Aorta (tissue), 5 donors: ENCODE data around the gene SAT2. TPM values are rescaled to one million over a fixed set of nuclear protein-coding genes. Genes with fewer than 3 reads are reported as not detected.
A peak's percentile ranks its signal among the peaks of the same experiment; 100 is the strongest.
"Not testable (repeated sequence)": the region's sequence is repeated elsewhere in the genome, so short reads cannot be mapped to it uniquely, and the experiment has no call there.

Source experiments
- ATAC-seq: fragments of 200-7000 bp; cut with Tn5 transposase; one replicate; pipeline ENCODE4 v1.9.1; 2022; ENCODE audit warnings: moderate library complexity; ENCODE audit not compliant: low FRiP score
- DNase-seq, 2 donors: peaks; one replicate each; pipeline ENCODE4 v3.0.0-alpha.2; 2020
- H3K27ac ChIP-seq, 2 donors: one replicate each; pipeline ENCODE4 v1.5.1; 2013; ENCODE audit warnings: low read length in 2 of 2, mild to moderate bottlenecking in 2 of 2, moderate library complexity in 2 of 2, control low read depth in 1 of 2, inconsistent platforms in 1 of 2, low read depth in 1 of 2
- H3K27me3 ChIP-seq, 2 donors: one replicate each; pipeline ENCODE4 v1.6.1; 2013; ENCODE audit warnings: control low read depth in 1 of 2, low read length in 1 of 2, mild to moderate bottlenecking in 1 of 2, moderate library complexity in 1 of 2; ENCODE audit not compliant: insufficient read depth in 2 of 2, control insufficient read depth in 1 of 2
- H3K36me3 ChIP-seq, 2 donors: one replicate each; pipeline ENCODE4 v1.6.1; 2013; ENCODE audit warnings: control low read depth in 1 of 2, low read length in 1 of 2, mild to moderate bottlenecking in 1 of 2; ENCODE audit not compliant: insufficient read depth in 2 of 2, control insufficient read depth in 1 of 2
- H3K4me1 ChIP-seq, 2 donors: one replicate each; pipeline ENCODE4 v1.6.1; 2013; ENCODE audit warnings: low read length in 2 of 2, control low read depth in 1 of 2, mild to moderate bottlenecking in 1 of 2, moderate library complexity in 1 of 2; ENCODE audit not compliant: insufficient read depth in 2 of 2, control insufficient read depth in 1 of 2
- H3K4me3 ChIP-seq, 2 donors: one replicate each; pipeline ENCODE4 v1.5.1; 2013; ENCODE audit warnings: low read length in 2 of 2, control low read depth in 1 of 2, mild to moderate bottlenecking in 1 of 2
- H3K9me3 ChIP-seq: one replicate; pipeline ENCODE4 v1.6.1; 2013; ENCODE audit warnings: mild to moderate bottlenecking, low read length; ENCODE audit not compliant: control insufficient read depth
- WGBS, 2 donors: extraction: QIAGEN DNeasy Blood & Tissue Kit; methylation state at CpG; one replicate each; pipeline ENCODE4 v1.1.7; 2013; 5-methylcytosine and 5-hydroxymethylcytosine counted together
- intact Hi-C, 2 donors: fragments of 100-400 bp; cut with DNase I; formaldehyde crosslinking; loops; one replicate each; pipeline versions ENCODE4 v1.14.2 to v1.15.0; 2022
- polyA plus RNA-seq, 2 donors: library from polyadenylated mRNA; stranded (reverse); fragments of 200-250 nt; gene quantifications; one replicate each; pipeline ENCODE4 v1.2.3, GENCODE V29; 2013
- total RNA-seq, 2 donors: library from RNA; stranded (reverse); fragmentation: NEBNext Ultra II Directional; extraction: Animal tissue kit (Norgen Biotek cat#: 25700); gene quantifications; one replicate each; pipeline ENCODE4 v1.2.1, GENCODE V29; 2021
- donor health status: healthy with polysubstance abuse.
- donor health status: Bipolar disorder and iron deficiency.
- donor health status: DM: no; HTN: no; CAD: no.
- donor health status: DM: no; HTN: no; CAD: no.
- donor health status: DM: yes; HTN: yes; CAD: no.

The SAT2 gene
- total and polyA plus RNA-seq, 4 donors, result 45.9 to 180 (median 110) TPM

DNA sequence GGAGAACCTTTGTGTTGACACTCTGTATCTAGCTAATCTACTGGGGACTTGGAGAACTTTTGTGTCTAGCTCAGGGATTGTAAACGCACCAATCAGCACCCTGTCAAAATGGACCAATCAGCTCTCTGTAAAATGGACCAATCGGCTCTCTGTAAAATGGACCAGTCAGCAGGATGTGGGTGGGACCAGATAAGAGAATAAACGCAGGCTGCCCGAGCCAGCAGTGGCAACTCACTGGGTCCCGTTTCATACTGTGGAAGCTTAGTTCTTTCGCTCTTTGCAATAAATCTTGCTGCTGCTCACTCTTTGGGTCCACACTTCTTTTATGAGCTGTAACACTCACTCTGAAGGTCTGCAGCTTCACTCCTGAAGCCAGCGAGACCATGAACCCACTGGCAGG lies 14.0 kb upstream of the SAT2 start:
- H3K4me1 ChIP-seq, intact Hi-C loops, H3K36me3 ChIP-seq: not testable (repeated sequence)

DNA sequence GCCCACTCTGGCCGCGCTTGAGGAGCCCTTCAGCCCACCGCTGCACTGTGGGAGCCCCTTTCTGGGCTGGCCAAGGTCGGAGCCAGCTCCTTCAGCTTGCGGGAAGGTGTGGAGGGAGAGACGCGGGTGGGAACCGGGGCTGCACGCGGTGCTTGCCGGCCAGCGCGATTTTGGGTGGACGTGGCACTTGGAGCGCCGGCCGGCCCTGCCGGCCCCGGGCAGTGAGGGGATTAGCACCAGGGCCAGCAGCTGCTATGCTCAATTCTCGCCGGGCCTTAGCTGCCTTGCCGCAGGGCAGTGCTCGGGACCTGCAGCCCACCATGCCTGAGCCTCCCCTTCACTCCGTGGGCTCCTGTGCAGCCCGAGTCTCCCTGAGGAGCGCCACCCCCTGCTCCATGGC lies 13.2 kb upstream of the SAT2 start:
- intact Hi-C loops, result no loop called here
- no peak overlapping the region for H3K27ac ChIP-seq
- H3K9me3 ChIP-seq, result no peaks in the 10 kb centered on the region
- DNase-seq (peak in 1 of 2 donors; percentile 68), ATAC-seq (no peak)
- WGBS, 2 donors, result 94 to 96% methylated on average over 19 to 26 of the region's 26 CpGs
- no peaks in the 10 kb centered on the region for H3K36me3 ChIP-seq
- H3K27me3 ChIP-seq, result no peaks in the 10 kb centered on the region
- H3K4me1 ChIP-seq, result no peaks in the 10 kb centered on the region
- no peak overlapping the region for H3K4me3 ChIP-seq

More for the DNA sequence above, 14.0 kb upstream of the SAT2 start:
- H3K4me3 ChIP-seq, H3K9me3 ChIP-seq, H3K27ac ChIP-seq, H3K27me3 ChIP-seq, ATAC-seq, DNase-seq: not testable (repeated sequence)
- WGBS, 2 donors, result 46 to 53% methylated on average over 7 of the region's 7 CpGs

DNA sequence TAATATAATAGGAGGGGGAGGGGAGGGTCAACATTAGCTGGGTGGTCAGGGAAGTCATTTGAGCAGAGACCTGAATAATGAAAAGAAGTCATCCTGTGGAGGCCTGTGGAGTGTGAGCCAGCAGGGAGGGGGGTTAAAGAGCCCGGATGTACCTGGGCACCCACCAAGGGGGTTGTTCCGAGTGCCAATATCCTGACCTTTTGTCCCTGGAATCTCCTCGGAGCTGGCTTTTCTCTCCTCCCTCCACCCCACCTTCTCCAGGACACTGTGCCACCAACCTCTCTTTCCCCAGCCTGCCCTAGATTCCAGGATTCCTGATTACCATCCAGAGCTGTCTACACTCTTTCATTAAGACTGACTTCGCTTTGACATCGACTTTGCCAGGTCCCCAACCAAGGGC lies 8.5 kb upstream of the SAT2 start:
- DNase-seq (no peak), ATAC-seq (no peak)
- Histone ChIP-seq H3K27me3 (no peaks in the 10 kb centered on the region), H3K27ac (no peak overlapping the region), H3K9me3 (no peaks in the 10 kb centered on the region), H3K4me1 (no peaks in the 10 kb centered on the region), H3K4me3 (no peak overlapping the region), H3K36me3 (no peaks in the 10 kb centered on the region)
- intact Hi-C loops, result no loop called here
- WGBS, 2 donors, result 65 to 71% methylated on average over 5 of the region's 5 CpGs

DNA sequence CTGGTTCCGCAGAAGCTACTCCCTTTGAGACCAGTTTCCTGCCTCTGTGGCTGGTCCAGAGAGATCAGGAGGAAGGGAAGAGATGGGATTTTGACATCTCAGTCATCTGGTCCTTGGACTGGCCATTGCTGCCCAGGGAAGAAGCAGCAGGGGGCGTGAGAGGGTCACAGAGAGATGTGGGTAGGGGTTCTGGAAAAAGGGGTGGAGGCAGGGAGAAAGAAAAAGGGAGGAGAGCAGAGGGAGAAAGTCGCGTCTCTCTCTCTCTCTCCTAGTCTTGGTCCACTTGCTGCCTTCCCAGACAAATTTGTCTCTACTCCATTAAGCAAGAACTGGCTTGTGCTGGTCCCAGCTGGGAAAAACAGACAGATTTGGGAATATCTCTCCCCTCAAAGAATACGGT lies 6.8 kb upstream of the SAT2 start:
- intact Hi-C loops, result no loop called here
- WGBS, 2 donors, result 11 to 19% methylated on average over 5 of the region's 5 CpGs
- peak; percentile 31 for ATAC-seq

DNA sequence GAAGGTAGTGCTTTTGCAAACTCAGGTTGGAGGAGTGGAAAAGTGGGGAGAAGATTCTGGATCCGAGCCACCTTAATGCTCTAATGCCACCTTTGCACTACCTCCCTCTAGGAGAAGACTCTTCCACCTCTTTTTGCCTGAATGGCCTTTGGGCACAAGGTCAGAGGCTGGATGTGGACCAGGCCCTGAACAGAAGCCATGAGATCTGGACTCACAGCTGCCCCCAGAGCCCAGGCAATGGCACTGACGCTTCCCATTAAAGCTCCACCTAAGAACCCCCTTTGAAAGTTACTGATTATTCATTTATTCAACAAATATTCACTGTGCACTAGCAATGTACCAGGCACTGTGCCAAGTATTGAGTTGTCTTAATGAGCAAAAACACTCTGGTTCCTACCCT lies 5.5 kb upstream of the SAT2 start:
- WGBS, 2 donors, result 85 to 96% methylated on average over 2 of the region's 2 CpGs
- H3K27me3 ChIP-seq, result no peaks in the 10 kb centered on the region
- H3K4me1 ChIP-seq, result no peaks in the 10 kb centered on the region
- ATAC-seq (no peak), DNase-seq (no peak)
- no peaks in the 10 kb centered on the region for H3K9me3 ChIP-seq
- no peak overlapping the region for H3K27ac ChIP-seq
- intact Hi-C loops, result no loop called here
- no peak overlapping the region for H3K4me3 ChIP-seq
- no peaks in the 10 kb centered on the region for H3K36me3 ChIP-seq

More for the DNA sequence above, 6.8 kb upstream of the SAT2 start:
- no peaks in the 10 kb centered on the region for H3K4me1 ChIP-seq
- no peak overlapping the region for H3K27ac ChIP-seq
- no peaks in the 10 kb centered on the region for H3K9me3 ChIP-seq
- no peak for DNase-seq
- H3K4me3 ChIP-seq, result no peak overlapping the region
- no peaks in the 10 kb centered on the region for H3K36me3 ChIP-seq
- no peaks in the 10 kb centered on the region for H3K27me3 ChIP-seq

DNA sequence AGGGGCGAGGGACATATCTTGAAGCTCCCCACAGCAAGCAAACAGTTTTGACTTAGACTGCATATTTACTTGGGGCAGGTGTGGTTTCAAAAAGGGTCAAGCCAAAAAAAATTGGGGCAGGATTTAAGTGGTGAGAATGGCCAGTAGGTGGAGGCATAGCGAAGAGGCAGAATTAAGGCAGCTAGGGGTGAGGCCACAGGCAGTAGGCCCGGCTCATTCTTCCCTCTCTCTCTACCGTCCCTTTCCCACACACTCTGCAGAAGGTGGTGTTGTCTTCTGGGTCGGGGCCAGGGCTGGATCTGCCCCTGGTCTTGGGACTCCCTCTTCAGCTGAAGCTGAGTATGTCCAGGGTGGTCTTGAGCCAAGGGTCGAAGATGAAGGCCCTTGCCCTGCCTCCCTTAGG lies 4.9 kb upstream of the SAT2 start:
- ATAC-seq (no peak), DNase-seq (no peak)
- no peaks in the 10 kb centered on the region for H3K27me3 ChIP-seq
- no peaks in the 10 kb centered on the region for H3K4me1 ChIP-seq
- no peak overlapping the region for H3K4me3 ChIP-seq
- no peaks in the 10 kb centered on the region for H3K36me3 ChIP-seq
- WGBS, 2 donors, result 52 to 65% methylated on average over 6 of the region's 6 CpGs
- H3K27ac ChIP-seq, result no peak overlapping the region
- intact Hi-C loops, result no loop called here
- H3K9me3 ChIP-seq, result no peaks in the 10 kb centered on the region

DNA sequence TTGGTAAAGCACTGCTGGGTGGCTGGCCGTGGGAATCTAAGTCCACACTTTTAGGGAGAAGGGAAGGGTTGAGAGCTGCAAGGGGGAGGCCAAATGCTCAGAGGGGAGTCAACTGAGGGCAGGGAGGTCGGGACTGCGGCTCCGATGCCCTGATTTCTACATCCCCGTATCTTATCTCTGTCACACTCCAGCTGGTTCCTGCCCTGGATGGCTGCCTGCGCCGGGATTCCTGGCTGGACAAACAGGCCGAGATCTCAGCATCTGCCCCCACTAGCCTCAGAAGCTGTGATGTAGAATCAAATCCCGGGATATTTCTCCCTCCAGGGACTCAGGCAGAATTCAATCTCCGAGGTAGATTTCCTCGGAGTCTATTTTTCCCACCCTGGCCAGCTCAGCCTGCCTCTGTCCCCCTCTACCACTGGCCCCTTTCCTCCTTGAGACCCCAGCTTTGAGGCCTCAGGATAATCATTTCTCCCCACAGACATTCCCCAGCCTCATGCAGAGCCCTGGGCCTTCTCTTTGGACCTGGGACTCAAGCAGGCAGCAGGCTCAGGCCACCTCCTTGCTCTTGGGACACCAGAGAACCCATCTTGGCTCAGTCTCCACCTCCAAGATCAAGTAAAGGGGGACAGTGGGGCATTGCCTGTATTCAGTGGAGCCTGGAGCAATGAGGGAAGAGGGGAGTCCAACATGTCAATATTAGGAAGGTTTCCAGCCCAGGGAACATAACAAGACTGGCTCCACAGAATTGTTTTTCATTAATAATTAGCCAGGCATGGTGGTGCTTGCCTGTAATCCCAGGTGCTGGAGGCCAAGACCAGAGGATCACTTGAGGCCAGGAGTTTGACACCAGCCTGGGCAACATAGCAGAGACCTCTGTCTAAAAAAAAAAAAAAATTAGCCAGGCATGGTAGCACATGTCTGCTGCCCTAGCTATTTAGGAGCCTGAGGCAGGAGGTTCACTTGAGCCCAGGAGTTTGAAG lies 4.1 kb upstream of the SAT2 start:
- WGBS, 2 donors, result 78 to 90% methylated on average over 11 of the region's 11 CpGs

DNA sequence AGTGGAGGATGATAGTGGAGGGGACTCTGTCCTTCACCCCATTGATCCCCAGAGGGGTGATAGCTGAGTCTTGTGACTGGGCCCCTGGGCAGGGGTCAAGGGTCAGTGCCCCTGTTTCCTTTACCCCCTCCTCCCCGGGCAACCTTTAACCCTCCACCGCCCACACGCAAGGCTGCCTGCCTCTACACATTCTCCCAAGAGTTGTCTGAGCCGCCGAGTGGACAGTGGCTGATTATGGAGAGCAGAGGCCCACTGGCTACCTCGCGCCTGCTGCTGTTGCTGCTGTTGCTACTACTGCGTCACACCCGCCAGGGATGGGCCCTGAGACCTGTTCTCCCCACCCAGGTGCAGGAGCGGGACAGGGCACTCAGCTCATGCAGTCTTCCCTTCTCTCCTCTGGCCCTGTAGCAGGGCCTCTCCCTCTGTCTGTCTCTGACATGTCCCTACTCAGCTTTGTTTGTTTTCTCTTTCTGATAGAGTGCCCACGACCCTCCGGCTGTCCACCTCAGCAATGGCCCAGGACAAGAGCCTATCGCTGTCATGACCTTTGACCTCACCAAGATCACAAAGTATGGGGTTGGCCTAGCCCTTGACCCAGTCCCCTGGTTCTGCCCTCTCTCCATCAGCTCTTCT lies 2.4 kb upstream of the SAT2 start, which contains the start of gene SHBG:
SHBG (plus strand) TSS at position 197 of the 633 bp plus-strand sequence; CDS start at position 235, 38 bp downstream.
- Histone ChIP-seq H3K4me3 (no peak within 1 kb of the TSS), H3K27me3 (no peaks in the 10 kb centered on the region), H3K27ac (no peak within 1 kb of the TSS), H3K9me3 (no peaks in the 10 kb centered on the region), H3K4me1 (no peaks in the 10 kb centered on the region), H3K36me3 (no peaks in the 10 kb centered on the region)
- WGBS, 2 donors, result 69 to 70% methylated on average over 13 of the region's 13 CpGs
- DNase-seq, result no peak
- ATAC-seq, result no peak
- intact Hi-C loops, result loop anchor here (5.0 kb wide), 1 partner anchor 57 kb away; the partner anchor contains the start of genes TP53 (in 2 of the 2) and WRAP53 (in 2 of the 2)

More for the DNA sequence above, 4.1 kb upstream of the SAT2 start:
- ATAC-seq (no peak), DNase-seq (no peak)
- H3K27me3 ChIP-seq, result no peaks in the 10 kb centered on the region
- H3K36me3 ChIP-seq, result no peaks in the 10 kb centered on the region
- H3K4me3 ChIP-seq, result no peak overlapping the region
- no peaks in the 10 kb centered on the region for H3K9me3 ChIP-seq
- H3K4me1 ChIP-seq, result no peaks in the 10 kb centered on the region
- no peak overlapping the region for H3K27ac ChIP-seq
- intact Hi-C loops, result no loop called here
